Measurements from ENCODE around the gene SKOR2. TPM values are rescaled to one million over a fixed set of nuclear protein-coding genes. Genes with fewer than 3 reads are reported as not detected.

Gene SKOR2
- total and polyA plus RNA-seq, 2 of the 13 experiments (the other 11 are each of a cell fraction or from before 2014, with no cell fraction given), result not detected

DNA sequence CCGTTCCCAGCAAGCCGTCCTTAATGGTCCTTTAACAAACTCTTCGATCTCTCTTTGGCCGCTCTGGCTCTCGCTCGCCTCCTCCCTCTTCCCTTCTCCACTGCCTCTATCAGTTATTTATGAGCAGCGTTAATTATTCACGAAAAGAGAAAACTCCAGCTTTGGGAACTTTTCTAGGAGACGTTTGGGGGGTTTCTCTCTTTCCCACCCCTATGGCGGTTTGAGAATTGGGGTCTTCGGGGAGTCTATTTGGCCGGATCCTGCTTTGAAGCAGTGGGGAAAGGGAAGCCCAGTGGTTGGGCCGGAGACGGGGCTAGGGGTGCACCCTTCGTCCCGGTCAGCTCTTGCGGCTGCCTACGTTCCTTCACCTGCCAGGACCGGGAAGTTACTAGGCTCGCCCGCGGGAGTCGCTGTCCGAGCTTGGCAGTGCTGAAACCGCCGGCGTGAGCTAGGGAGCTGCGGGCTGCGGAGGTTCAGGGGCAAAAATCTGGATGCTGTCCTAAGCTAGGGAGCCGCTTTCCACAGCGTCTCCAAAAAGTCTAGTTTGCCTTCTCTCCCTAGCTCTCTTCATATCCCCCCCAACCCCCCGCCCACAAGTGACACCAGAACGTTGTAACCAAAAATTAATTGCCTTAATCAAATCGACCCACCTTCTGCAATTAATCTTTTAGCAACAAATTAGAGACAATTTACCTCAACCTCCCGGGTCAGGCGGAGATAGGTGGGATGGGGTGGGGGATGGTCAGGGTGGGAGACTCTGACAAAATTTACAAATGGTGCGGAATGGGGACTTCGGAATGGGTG is 8.9 kb upstream of the SKOR2 start (continued):
- no peak for TF ChIP-seq KIAA2018 (CRISPR knock-in tag; IDR thresholded peaks at IDR 0.05; ENCODE audit: borderline replicate concordance)
- TF ChIP-seq ZSCAN22 (CRISPR knock-in tag; IDR thresholded peaks at IDR 0.05), result no peak
- TF ChIP-seq ZKSCAN1 (IDR thresholded peaks at IDR 0.05; ENCODE audit: low read length), result no peak
- TF ChIP-seq, protein P1, sequence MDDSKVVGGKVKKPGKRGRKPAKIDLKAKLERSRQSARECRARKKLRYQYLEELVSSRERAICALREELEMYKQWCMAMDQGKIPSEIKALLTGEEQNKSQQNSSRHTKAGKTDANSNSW (CRISPR knock-in tag; IDR thresholded peaks at IDR 0.05; ENCODE audit: borderline replicate concordance), result no peak
- no peak for TF ChIP-seq THYN1 (CRISPR knock-in tag; IDR thresholded peaks at IDR 0.05; ENCODE audit: borderline replicate concordance, low read depth)
- no peak for TF ChIP-seq ZNF550 (CRISPR knock-in tag; IDR thresholded peaks at IDR 0.05; ENCODE audit: borderline replicate concordance)
- TF ChIP-seq RARG (CRISPR knock-in tag; IDR thresholded peaks at IDR 0.05; ENCODE audit: low read depth), result no peak
- no peak for TF ChIP-seq ZNF225 (CRISPR knock-in tag; IDR thresholded peaks at IDR 0.05)
- TF ChIP-seq, protein P2, sequence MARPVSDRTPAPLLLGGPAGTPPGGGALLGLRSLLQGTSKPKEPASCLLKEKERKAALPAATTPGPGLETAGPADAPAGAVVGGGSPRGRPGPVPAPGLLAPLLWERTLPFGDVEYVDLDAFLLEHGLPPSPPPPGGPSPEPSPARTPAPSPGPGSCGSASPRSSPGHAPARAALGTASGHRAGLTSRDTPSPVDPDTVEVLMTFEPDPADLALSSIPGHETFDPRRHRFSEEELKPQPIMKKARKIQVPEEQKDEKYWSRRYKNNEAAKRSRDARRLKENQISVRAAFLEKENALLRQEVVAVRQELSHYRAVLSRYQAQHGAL (CRISPR knock-in tag; IDR thresholded peaks at IDR 0.05; ENCODE audit: not compliant biosample characterization), result no peak
- TF ChIP-seq ZNF382 (CRISPR knock-in tag; IDR thresholded peaks at IDR 0.05; ENCODE audit: borderline replicate concordance), result no peak
- TF ChIP-seq NR0B2 (CRISPR knock-in tag; IDR thresholded peaks at IDR 0.05), result no peak
- TF ChIP-seq, protein P3, sequence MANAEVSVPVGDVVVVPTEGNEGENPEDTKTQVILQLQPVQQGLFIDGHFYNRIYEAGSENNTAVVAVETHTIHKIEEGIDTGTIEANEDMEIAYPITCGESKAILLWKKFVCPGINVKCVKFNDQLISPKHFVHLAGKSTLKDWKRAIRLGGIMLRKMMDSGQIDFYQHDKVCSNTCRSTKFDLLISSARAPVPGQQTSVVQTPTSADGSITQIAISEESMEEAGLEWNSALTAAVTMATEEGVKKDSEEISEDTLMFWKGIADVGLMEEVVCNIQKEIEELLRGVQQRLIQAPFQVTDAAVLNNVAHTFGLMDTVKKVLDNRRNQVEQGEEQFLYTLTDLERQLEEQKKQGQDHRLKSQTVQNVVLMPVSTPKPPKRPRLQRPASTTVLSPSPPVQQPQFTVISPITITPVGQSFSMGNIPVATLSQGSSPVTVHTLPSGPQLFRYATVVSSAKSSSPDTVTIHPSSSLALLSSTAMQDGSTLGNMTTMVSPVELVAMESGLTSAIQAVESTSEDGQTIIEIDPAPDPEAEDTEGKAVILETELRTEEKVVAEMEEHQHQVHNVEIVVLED (CRISPR knock-in tag; IDR thresholded peaks at IDR 0.05; ENCODE audit: borderline replicate concordance), result no peak
- TF ChIP-seq ZNF574 (CRISPR knock-in tag; IDR thresholded peaks at IDR 0.05), result peak; percentile 57

Measured in HepG2 (cell line).